ENCODE measurements around the gene PPP1R14C.

The PPP1R14C gene

GRCh38 chr6:150138638-150139037 lies 4.2 kb upstream of the PPP1R14C start:
- no peak for DNase-seq (ENCODE audit: low read depth)

GRCh38 chr6:150139533-150139932 lies 3.3 kb upstream of the PPP1R14C start:
- DNase-seq (ENCODE audit: low read depth) = no peak

GRCh38 chr6:150140236-150140969 lies 2.4 kb upstream of the PPP1R14C start:
- no peak for DNase-seq (ENCODE audit: low read depth)

GRCh38 chr6:150142097-150142669 lies 661 bp upstream of the PPP1R14C start:
- DNase-seq (ENCODE audit: low read depth) = no peak

GRCh38 chr6:150143516-150144293 lies 861 bp downstream of the PPP1R14C start:
- DNase-seq (ENCODE audit: low read depth) = no peak

GRCh38 chr6:150144294-150144868 lies 1.5 kb downstream of the PPP1R14C start:
- no peak for DNase-seq (ENCODE audit: low read depth)

- DNase-seq (ENCODE audit: low read depth) = no peak
Measured at GRCh38 chr6:150145427-150145826, 2.6 kb downstream of the PPP1R14C start.

GRCh38 chr6:150145830-150146229 lies 3.0 kb downstream of the PPP1R14C start:
- no peak for DNase-seq (ENCODE audit: low read depth)

GRCh38 chr6:150146436-150146835 lies 3.6 kb downstream of the PPP1R14C start:
- no peak for DNase-seq (ENCODE audit: low read depth)

GRCh38 chr6:150149146-150149545 lies 6.3 kb downstream of the PPP1R14C start:
- DNase-seq (ENCODE audit: low read depth) = no peak

- no peak for DNase-seq (ENCODE audit: low read depth)
Measured at GRCh38 chr6:150150458-150150820, 7.6 kb downstream of the PPP1R14C start.

- no peak for DNase-seq (ENCODE audit: low read depth)
Measured at GRCh38 chr6:150150821-150151646, 8.2 kb downstream of the PPP1R14C start.

GRCh38 chr6:150152891-150153876 lies 10.3 kb downstream of the PPP1R14C start:
- no peak for DNase-seq (ENCODE audit: low read depth)

GRCh38 chr6:150153905-150154492 lies 11.2 kb downstream of the PPP1R14C start:
- no peak for DNase-seq (ENCODE audit: low read depth)

GRCh38 chr6:150156460-150156859 lies 13.6 kb downstream of the PPP1R14C start:
- DNase-seq (ENCODE audit: low read depth) = no peak

GRCh38 chr6:150157081-150157480 lies 14.2 kb downstream of the PPP1R14C start:
- DNase-seq (ENCODE audit: low read depth) = no peak

- DNase-seq (ENCODE audit: low read depth) = no peak
Measured at GRCh38 chr6:150159757-150160156, 16.9 kb downstream of the PPP1R14C start.

- DNase-seq (ENCODE audit: low read depth) = no peak
Measured at GRCh38 chr6:150163970-150164369, 21.1 kb downstream of the PPP1R14C start.

GRCh38 chr6:150165020-150165702 lies 22.3 kb downstream of the PPP1R14C start:
- no peak for DNase-seq (ENCODE audit: low read depth)

- DNase-seq (ENCODE audit: low read depth) = no peak
Measured at GRCh38 chr6:150167479-150167873, 24.6 kb downstream of the PPP1R14C start.

Measured in HS-27A (cell line).